RWPE1 (cell line): ENCODE data around the gene FLNA.

Experiments used
- CTCF ChIA-PET: fragments of 350-600 bp; sonication (Branson Sonifier 250); formaldehyde crosslinking; extraction: SDS; loops from one replicate; lab custom pipeline; 2021; lab: Yijun Ruan, JAX
- POLR2A ChIA-PET: fragments of 400-600 bp; formaldehyde crosslinking; extraction: SDS; loops from one replicate; lab custom pipeline; 2020; ENCODE audit warnings: antibody characterized with exemption; ENCODE audit not compliant: low non-redundant PET; lab: Yijun Ruan, JAX
- DNase-seq: peaks from one replicate; pipeline ENCODE4 v3.0.0; 2012; ENCODE audit warnings: low spot score
- H3K27ac ChIP-seq: fragments of 450-650 bp; 2 replicates; pipeline ENCODE4 v1.5.1; 2017
- TF ChIP-seq, protein P1 (sequence below): fragments of 450-650 bp; conservative IDR thresholded peaks from 2 replicates; pipeline ENCODE4 v1.5.1; 2017; ENCODE audit warnings: low read depth, mild to moderate bottlenecking

The FLNA gene

DNA sequence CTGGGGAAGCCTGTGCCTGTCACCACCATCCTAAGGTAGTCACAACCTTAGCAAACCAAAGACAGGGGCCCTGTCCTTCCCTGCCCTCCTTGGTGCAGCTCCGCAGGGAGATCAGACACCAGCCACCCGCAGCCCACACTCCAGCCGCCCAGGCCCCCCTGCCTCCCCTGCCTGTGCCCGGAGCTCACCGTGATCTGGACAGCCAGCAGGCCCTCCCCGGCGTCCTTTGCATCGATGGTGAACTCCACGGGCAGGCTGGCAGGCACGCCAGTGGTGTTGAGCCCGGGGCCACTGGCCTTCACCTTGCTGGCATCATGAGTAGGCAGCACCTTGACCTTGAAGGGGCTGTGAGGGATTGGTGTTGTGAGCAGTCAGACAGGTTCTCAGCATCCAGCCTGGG is 16.4 kb downstream of the FLNA start:
- TF ChIP-seq, protein P1, sequence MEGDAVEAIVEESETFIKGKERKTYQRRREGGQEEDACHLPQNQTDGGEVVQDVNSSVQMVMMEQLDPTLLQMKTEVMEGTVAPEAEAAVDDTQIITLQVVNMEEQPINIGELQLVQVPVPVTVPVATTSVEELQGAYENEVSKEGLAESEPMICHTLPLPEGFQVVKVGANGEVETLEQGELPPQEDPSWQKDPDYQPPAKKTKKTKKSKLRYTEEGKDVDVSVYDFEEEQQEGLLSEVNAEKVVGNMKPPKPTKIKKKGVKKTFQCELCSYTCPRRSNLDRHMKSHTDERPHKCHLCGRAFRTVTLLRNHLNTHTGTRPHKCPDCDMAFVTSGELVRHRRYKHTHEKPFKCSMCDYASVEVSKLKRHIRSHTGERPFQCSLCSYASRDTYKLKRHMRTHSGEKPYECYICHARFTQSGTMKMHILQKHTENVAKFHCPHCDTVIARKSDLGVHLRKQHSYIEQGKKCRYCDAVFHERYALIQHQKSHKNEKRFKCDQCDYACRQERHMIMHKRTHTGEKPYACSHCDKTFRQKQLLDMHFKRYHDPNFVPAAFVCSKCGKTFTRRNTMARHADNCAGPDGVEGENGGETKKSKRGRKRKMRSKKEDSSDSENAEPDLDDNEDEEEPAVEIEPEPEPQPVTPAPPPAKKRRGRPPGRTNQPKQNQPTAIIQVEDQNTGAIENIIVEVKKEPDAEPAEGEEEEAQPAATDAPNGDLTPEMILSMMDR: no peak
- ChIA-PET CTCF (no interaction called here), POLR2A (no interaction called here)
- no peak for DNase-seq
- peak overlapping the region; percentile 97 for H3K27ac ChIP-seq

GRCh38 chrX:154357205-154357604 is 17.2 kb downstream of the FLNA start:
- ChIA-PET POLR2A (no interaction called here), CTCF (no interaction called here)
- peak overlapping the region; percentile 97 for H3K27ac ChIP-seq
- DNase-seq: no peak
- TF ChIP-seq, protein P1: no peak

- POLR2A ChIA-PET: no interaction called here
- TF ChIP-seq, protein P1: no peak
- DNase-seq: no peak
- CTCF ChIA-PET: no interaction called here
- peak overlapping the region; percentile 97 for H3K27ac ChIP-seq
These were observed 17.8 kb downstream of the FLNA start for GRCh38 chrX:154356596-154356995.

DNA sequence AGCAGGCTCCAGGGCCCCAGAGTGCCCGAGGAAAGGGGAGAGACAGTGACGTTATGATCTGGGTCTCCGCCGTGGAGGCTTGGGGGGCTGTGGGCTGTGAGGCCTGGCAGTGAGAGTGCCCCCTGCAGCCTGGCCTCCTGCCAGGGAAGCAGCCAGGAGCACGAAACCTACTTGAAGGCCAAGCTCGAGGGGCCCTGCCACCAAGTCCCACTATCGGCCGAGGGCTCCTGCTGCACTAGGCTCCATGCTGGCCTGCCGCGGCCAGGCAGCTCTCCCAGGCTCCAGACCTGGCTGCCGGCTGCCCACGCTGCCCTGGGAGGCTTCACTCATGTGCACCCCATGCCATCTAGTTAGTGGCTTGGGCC is 18.7 kb downstream of the FLNA start:
- H3K27ac ChIP-seq: peak overlapping the region; percentile 97
- DNase-seq: no peak
- CTCF ChIA-PET: interaction anchor here (0.8 kb wide), 1 partner anchor 625 kb away, joined by 3 read pairs; no protein-coding TSS in a partner anchor
- POLR2A ChIA-PET: no interaction called here
- TF ChIP-seq, protein P1: no peak

DNA sequence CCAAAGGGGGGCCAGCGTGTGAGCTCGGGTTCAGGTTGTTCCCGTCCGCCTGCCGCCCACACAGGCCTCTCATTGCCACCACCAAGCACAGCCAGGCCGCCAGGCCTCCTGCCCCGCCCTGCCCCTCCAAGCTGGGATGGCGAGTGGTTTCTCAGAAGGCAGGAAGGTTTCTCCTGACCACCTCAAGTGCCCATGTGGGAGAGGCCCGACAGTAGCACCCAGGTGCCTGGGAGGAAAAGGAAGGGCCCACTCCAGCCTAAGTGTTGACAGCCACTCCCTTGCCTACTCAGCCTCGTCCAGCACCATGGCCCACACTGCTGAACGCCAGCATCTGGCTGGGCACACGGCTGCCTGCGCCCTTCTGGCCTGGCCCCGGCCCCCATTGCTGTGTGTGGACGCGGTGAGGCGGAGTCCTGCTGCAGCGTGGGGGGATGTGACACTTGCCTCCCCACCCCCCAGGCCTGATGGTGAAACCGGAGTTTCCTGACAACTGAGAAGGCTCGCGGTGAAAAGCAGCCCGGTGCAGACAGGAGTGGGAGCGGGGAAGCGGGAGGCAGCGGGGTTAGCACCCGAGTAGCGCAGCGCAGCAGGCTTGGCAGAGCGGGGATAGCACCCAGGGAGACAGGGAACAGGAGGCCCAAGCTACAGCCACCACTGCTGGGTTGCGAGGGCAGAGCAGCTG is 19.2 kb downstream of the FLNA start:
- CTCF ChIA-PET: interaction anchor here (0.8 kb wide), 1 partner anchor 624 kb away, joined by 3 read pairs; no protein-coding TSS in a partner anchor
- DNase-seq: no peak
- TF ChIP-seq, protein P1: no peak

DNA sequence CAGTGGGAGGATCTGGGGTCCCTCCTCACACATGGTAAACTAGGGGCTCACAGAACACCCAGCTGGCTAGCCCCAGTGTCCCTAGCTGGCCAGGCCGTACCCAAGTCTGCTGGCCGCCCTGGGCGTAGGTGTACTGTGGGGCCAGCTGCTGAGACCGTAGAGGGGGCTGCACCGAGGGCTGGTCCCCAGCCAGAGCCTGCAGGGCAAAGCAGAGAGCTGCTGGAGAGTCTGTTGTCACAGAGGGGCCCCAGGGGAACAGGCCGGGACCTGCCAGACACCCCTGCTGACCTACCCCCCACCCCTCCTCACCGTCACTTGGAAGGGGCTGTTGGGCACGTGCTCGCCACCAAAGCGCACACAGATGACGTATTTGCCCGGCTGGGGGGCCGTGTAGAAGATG is 19.9 kb downstream of the FLNA start:
- no peak for DNase-seq
- POLR2A ChIA-PET: no interaction called here
- peak overlapping the region; percentile 97 for H3K27ac ChIP-seq
- CTCF ChIA-PET: no interaction called here
- TF ChIP-seq, protein P1: no peak

More for the DNA sequence above, 19.2 kb downstream of the FLNA start:
- POLR2A ChIA-PET: no interaction called here
- peak overlapping the region; percentile 97 for H3K27ac ChIP-seq
